A673 (cell line): ENCODE measurements around the gene GEMIN2.

Experiments used
- EZH2 ChIP-seq: fragments of 200-600 bp; sonication (generic); IDR thresholded peaks from 2 replicates; pipeline ENCODE4 v1.6.1; 2017; ENCODE audit warnings: borderline replicate concordance, low read depth, mild to moderate bottlenecking, mixed read lengths, antibody characterized with exemption, low read length; ENCODE audit not compliant: poor library complexity, severe bottlenecking
- TF ChIP-seq, protein P1 (sequence below): fragments of 300-800, 200-600 bp; sonication (generic); conservative IDR thresholded peaks from 2 replicates; pipeline ENCODE4 v1.5.1; 2017; ENCODE audit warnings: low read depth, mild to moderate bottlenecking, antibody characterized with exemption, low read length, moderate library complexity, mixed read lengths

- TF ChIP-seq, protein P1, sequence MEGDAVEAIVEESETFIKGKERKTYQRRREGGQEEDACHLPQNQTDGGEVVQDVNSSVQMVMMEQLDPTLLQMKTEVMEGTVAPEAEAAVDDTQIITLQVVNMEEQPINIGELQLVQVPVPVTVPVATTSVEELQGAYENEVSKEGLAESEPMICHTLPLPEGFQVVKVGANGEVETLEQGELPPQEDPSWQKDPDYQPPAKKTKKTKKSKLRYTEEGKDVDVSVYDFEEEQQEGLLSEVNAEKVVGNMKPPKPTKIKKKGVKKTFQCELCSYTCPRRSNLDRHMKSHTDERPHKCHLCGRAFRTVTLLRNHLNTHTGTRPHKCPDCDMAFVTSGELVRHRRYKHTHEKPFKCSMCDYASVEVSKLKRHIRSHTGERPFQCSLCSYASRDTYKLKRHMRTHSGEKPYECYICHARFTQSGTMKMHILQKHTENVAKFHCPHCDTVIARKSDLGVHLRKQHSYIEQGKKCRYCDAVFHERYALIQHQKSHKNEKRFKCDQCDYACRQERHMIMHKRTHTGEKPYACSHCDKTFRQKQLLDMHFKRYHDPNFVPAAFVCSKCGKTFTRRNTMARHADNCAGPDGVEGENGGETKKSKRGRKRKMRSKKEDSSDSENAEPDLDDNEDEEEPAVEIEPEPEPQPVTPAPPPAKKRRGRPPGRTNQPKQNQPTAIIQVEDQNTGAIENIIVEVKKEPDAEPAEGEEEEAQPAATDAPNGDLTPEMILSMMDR, result no peak
- TF ChIP-seq EZH2, result no peak
Measured at GRCh38 chr14:39102265-39102968, 11.7 kb upstream of the GEMIN2 start.
